HG03175 (cell line): ENCODE results near the gene SDK1.
"Not testable (repeated sequence)": the region's sequence is repeated elsewhere in the genome, so short reads cannot be mapped to it uniquely, and the experiment has no call there.

Source experiments
- ATAC-seq: cut with Tn5 transposase; IDR thresholded peaks from one replicate; pipeline ENCODE4 v1.9.1; 2021; ENCODE audit warnings: mild to moderate bottlenecking, moderate library complexity; ENCODE audit not compliant: unreplicated experiment

The SDK1 gene

GRCh38 chr7:4202954-4203353 lies 901.9 kb downstream of the SDK1 start:
- no peak for ATAC-seq

- no peak for ATAC-seq
These were observed 902.8 kb downstream of the SDK1 start for GRCh38 chr7:4203626-4204512.

GRCh38 chr7:4204513-4205165 lies 903.6 kb downstream of the SDK1 start:
- ATAC-seq, result no peak

- ATAC-seq, result no peak
These were observed 904.8 kb downstream of the SDK1 start for GRCh38 chr7:4205828-4206227.

GRCh38 chr7:4207011-4207410 lies 906.0 kb downstream of the SDK1 start:
- no peak for ATAC-seq

GRCh38 chr7:4208086-4208485 lies 907.0 kb downstream of the SDK1 start:
- no peak for ATAC-seq

GRCh38 chr7:4208586-4208985 lies 907.5 kb downstream of the SDK1 start:
- no peak for ATAC-seq

- no peak for ATAC-seq
These were observed 908.1 kb downstream of the SDK1 start for GRCh38 chr7:4209126-4209525.

- no peak for ATAC-seq
These were observed 908.9 kb downstream of the SDK1 start for GRCh38 chr7:4209966-4210365.

GRCh38 chr7:4210821-4211220 lies 909.8 kb downstream of the SDK1 start:
- no peak for ATAC-seq

GRCh38 chr7:4211261-4211660 lies 910.2 kb downstream of the SDK1 start:
- ATAC-seq, result no peak

- ATAC-seq, result no peak
These were observed 911.3 kb downstream of the SDK1 start for GRCh38 chr7:4212376-4212775.

GRCh38 chr7:4214291-4215155 lies 913.5 kb downstream of the SDK1 start:
- ATAC-seq, result no peak

GRCh38 chr7:4215176-4215720 lies 914.2 kb downstream of the SDK1 start:
- ATAC-seq, result no peak

GRCh38 chr7:4216016-4216415 lies 915.0 kb downstream of the SDK1 start:
- no peak for ATAC-seq

- not testable (repeated sequence) for ATAC-seq
These were observed 916.1 kb downstream of the SDK1 start for GRCh38 chr7:4217126-4217660.

GRCh38 chr7:4218481-4218880 lies 917.4 kb downstream of the SDK1 start:
- ATAC-seq, result no peak

GRCh38 chr7:4220011-4220410 lies 919.0 kb downstream of the SDK1 start:
- no peak for ATAC-seq

- ATAC-seq, result no peak
These were observed 920.0 kb downstream of the SDK1 start for GRCh38 chr7:4221043-4221442.

- ATAC-seq, result no peak
These were observed 921.6 kb downstream of the SDK1 start for GRCh38 chr7:4222676-4223075.

GRCh38 chr7:4225361-4225771 lies 924.3 kb downstream of the SDK1 start:
- ATAC-seq, result no peak
